Panc1 (cell line): ENCODE measurements around the gene PLK5.

Experiments
- CTCF ChIP-seq: fragments of 450-650 bp; IDR thresholded peaks from 2 replicates; pipeline ENCODE4 v1.5.1; 2017; ENCODE audit warnings: mild to moderate bottlenecking
- POLR2AphosphoS5 ChIP-seq: IDR thresholded peaks from 2 replicates; pipeline ENCODE4 v1.6.1; 2012; ENCODE audit warnings: mild to moderate bottlenecking, low read depth, low read length, moderate library complexity
- REST ChIP-seq, 2 experiments: IDR thresholded peaks; 2 replicates each; pipeline ENCODE4 v1.6.1; 2011 to 2012; ENCODE audit warnings: low read depth in 2 of 2, control low read depth in 1 of 2, low read length in 1 of 2, mild to moderate bottlenecking in 1 of 2, moderate library complexity in 1 of 2; ENCODE audit not compliant: insufficient read depth in 1 of 2
- SIN3A ChIP-seq: IDR thresholded peaks from 2 replicates; pipeline ENCODE4 v1.6.1; 2012; ENCODE audit warnings: low read depth, mild to moderate bottlenecking, low read length, moderate library complexity, borderline replicate concordance; ENCODE audit not compliant: insufficient read depth
- TCF7L2 ChIP-seq: IDR thresholded peaks from 2 replicates; pipeline ENCODE4 v1.6.1; 2011; ENCODE audit warnings: mild to moderate bottlenecking, low read depth, low read length, inconsistent platforms

- TF ChIP-seq POLR2AphosphoS5 (no peak), CTCF (no peak), REST (IDR thresholded peaks at IDR 0.05; ENCODE audit: insufficient read depth in 1 of 2, low read depth in 2 of 2, low read length in 1 of 2) (no peak), SIN3A (no peak), TCF7L2 (no peak)
Measured at GRCh38 chr19:1520203-1520780, 3.6 kb upstream of the PLK5 start.
